HT1080 (cell line): ENCODE measurements around the gene PTGIR. TPM values are rescaled to one million over a fixed set of nuclear protein-coding genes. Genes with fewer than 3 reads are reported as not detected.

ENCODE experiments used
- DNase-seq: peaks from one replicate; pipeline ENCODE4 v3.0.0-alpha.2; 2015; ENCODE audit warnings: low read depth
- polyA plus RNA-seq, 2 experiments: library from polyadenylated mRNA; depleted of rRNA; stranded (reverse); fragments of >200 nt; gene quantifications; 2 replicates each; pipeline ENCODE4 v1.2.3, GENCODE V29; 2015
- total RNA-seq: library from RNA; depleted of rRNA; stranded (reverse); fragments of >200 nt; shearing (Covaris generic); gene quantifications from 2 replicates; pipeline ENCODE4 v1.2.3, GENCODE V29; 2014; rRNA removed

The PTGIR gene
- 1.7 and 1.8 TPM in 2 replicates for total RNA-seq
- 1.8 and 1.9 TPM in 2 replicates for polyA plus RNA-seq (2015; cell fraction: cytosol; rRNA removed)
- polyA plus RNA-seq (2015; cell fraction: nucleus; rRNA removed) = 5.1 and 7.7 TPM in 2 replicates

GRCh38 chr19:46624958-46625661 is at the start of gene PTGIR:
PTGIR (minus strand) TSS chr19:46625089; CDS start chr19:46624225, 864 bp downstream.
- peak; percentile 56 for DNase-seq

- peak; percentile 62 for DNase-seq
Measured at GRCh38 chr19:46670813-46671212, 45.9 kb upstream of the PTGIR start.

GRCh38 chr19:46668662-46669061 is 43.8 kb upstream of the PTGIR start:
- no peak for DNase-seq

GRCh38 chr19:46665072-46665471 is 40.2 kb upstream of the PTGIR start:
- DNase-seq = no peak

GRCh38 chr19:46661735-46662592 is 37.1 kb upstream of the PTGIR start:
- DNase-seq = peak; percentile 87

- DNase-seq = peak; percentile 99
Measured at GRCh38 chr19:46661020-46661731, 36.3 kb upstream of the PTGIR start, which contains the start of gene DACT3. DACT3 (minus strand) TSS chr19:46661182; CDS start chr19:46661064, 118 bp downstream.

- DNase-seq = no peak
Measured at GRCh38 chr19:46660551-46661019, 35.7 kb upstream of the PTGIR start.

GRCh38 chr19:46660008-46660517 is 35.2 kb upstream of the PTGIR start:
- DNase-seq = no peak

GRCh38 chr19:46659151-46660007 is 34.5 kb upstream of the PTGIR start:
- no peak for DNase-seq

GRCh38 chr19:46656541-46656940 is 31.7 kb upstream of the PTGIR start:
- DNase-seq = no peak

GRCh38 chr19:46654621-46655152 is 29.8 kb upstream of the PTGIR start:
- no peak for DNase-seq

- no peak for DNase-seq
Measured at GRCh38 chr19:46650445-46650844, 25.6 kb upstream of the PTGIR start.

- DNase-seq = no peak
Measured at GRCh38 chr19:46648961-46649960, 24.4 kb upstream of the PTGIR start.

GRCh38 chr19:46648060-46648960 is 23.4 kb upstream of the PTGIR start:
- DNase-seq = no peak

- peak; percentile 51 for DNase-seq
Measured at GRCh38 chr19:46646402-46646801, 21.5 kb upstream of the PTGIR start.

GRCh38 chr19:46644720-46645119 is 19.8 kb upstream of the PTGIR start:
- no peak for DNase-seq

GRCh38 chr19:46640656-46641055 is 15.8 kb upstream of the PTGIR start:
- no peak for DNase-seq
